ENCODE data around the gene ATF7.

- TF ChIP-seq POLR2AphosphoS5 (IDR thresholded peaks at IDR 0.05): no peak
- TF ChIP-seq CTCF (IDR thresholded peaks at IDR 0.05): no peak
- no peak for TF ChIP-seq EP300 (IDR thresholded peaks at IDR 0.05)
Measured at GRCh38 chr12:53624458-53624857, 1.7 kb downstream of the ATF7 start.
